ENCODE data around the gene ZNF277. TPM values are rescaled to one million over a fixed set of nuclear protein-coding genes. Genes with fewer than 3 reads are reported as not detected.

ZNF277 gene
- total and polyA plus RNA-seq, 10 of the 15 experiments (the other 5 are each of a cell fraction or from before 2014, with no cell fraction given), result 10.6 to 33.9 (median 22.0) TPM

DNA sequence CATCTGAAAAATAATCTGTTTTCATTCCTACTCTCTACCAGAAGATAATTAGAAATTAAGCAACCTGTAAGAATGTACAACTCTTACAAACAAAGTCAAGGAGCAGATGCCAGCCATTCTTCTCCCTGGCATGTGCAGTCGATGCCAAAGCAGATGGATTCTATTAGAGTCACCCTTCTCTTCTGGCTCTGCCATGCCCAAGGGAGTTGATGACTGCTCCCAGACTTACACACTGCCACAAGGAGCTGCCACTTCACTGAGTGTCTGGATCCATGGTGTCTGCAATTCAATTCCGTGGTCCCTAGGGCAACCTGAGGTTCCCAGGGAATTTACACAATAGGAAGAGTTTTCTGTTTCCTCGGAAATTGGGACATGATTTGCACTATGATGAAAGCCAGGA is 154.7 kb downstream of the ZNF277 start:
- no peak for DNase-seq (ENCODE audit: low read depth, low spot score)
- 11% methylated on average over 3 of the region's 3 CpGs for whole genome bisulfite sequencing (ENCODE audit: insufficient coverage, insufficient replicate concordance, low lambda C conversion rate, missing lambda C conversion rate)
- H2AFZ ChIP-seq (ENCODE audit: control insufficient read depth, low read depth, low read length), result no peak overlapping the region
- ChIA-PET SMC1A (ENCODE audit: uncharacterized antibody, unreplicated experiment) (no interaction called here), RAD21 (ENCODE audit: unreplicated experiment) (no interaction called here), POLR2A (no interaction called here), CTCF (no interaction called here)
- peaks cover 0 to 3% of the 10 kb centered on the region in 2 experiments; a peak in 1 of 4 replicates for H3K27me3 ChIP-seq (replicated peaks in 1 of 2; ENCODE audit: control insufficient read depth in 2 of 2, insufficient read depth in 2 of 2, low read length in 1 of 2)
- H3K4me2 ChIP-seq (ENCODE audit: control insufficient read depth, insufficient read depth), result no peak overlapping the region
- in situ Hi-C loops (cut with MboI), result no loop called here
- intact Hi-C loops (cut with micrococcal nuclease; ENCODE audit: unreplicated experiment), result no loop called here
- ATAC-seq, result no peak
- no peak for FAIRE-seq
- no peaks in the 10 kb centered on the region for H3K9me3 ChIP-seq (replicated peaks; ENCODE audit: control insufficient read depth, insufficient read depth, low read length)
- no peak overlapping the region for H3K27ac ChIP-seq (ENCODE audit: control insufficient read depth, insufficient read depth)
- H3K4me3 ChIP-seq, result no peak overlapping the region
- H3K79me2 ChIP-seq (ENCODE audit: control insufficient read depth, insufficient read depth, low read length), result no peaks in the 10 kb centered on the region
- H3K36me3 ChIP-seq (ENCODE audit: control insufficient read depth in 2 of 2, insufficient read depth in 2 of 2, low read length in 1 of 2), result no peaks in the 10 kb centered on the region
- TF ChIP-seq CEBPB (IDR thresholded peaks at IDR 0.05; ENCODE audit: borderline replicate concordance in 1 of 2, low read depth in 2 of 2, low read length in 2 of 2) (no peak), SUZ12 (IDR thresholded peaks at IDR 0.05; ENCODE audit: unreplicated experiment) (no peak), SUPT20H (IDR thresholded peaks at IDR 0.05; ENCODE audit: borderline replicate concordance, control insufficient read depth, low read depth, low read length) (no peak), CHD4 (IDR thresholded peaks at IDR 0.05) (no peak), SREBF2 (IDR thresholded peaks at IDR 0.05; ENCODE audit: low read length) (no peak), IRF5 (IDR thresholded peaks at IDR 0.05; ENCODE audit: borderline replicate concordance) (no peak), TARDBP (IDR thresholded peaks at IDR 0.05; ENCODE audit: borderline replicate concordance) (no peak), WRNIP1 (IDR thresholded peaks at IDR 0.05; ENCODE audit: borderline replicate concordance, low read depth, low read length) (no peak), POLR2AphosphoS5 (IDR thresholded peaks at IDR 0.05; ENCODE audit: low read length) (no peak), MYB (IDR thresholded peaks at IDR 0.05; ENCODE audit: borderline replicate concordance, low read depth, low read length) (no peak), MXI1 (IDR thresholded peaks at IDR 0.05; ENCODE audit: low read depth, low read length) (no peak)
- TF ChIP-seq, protein P1, sequence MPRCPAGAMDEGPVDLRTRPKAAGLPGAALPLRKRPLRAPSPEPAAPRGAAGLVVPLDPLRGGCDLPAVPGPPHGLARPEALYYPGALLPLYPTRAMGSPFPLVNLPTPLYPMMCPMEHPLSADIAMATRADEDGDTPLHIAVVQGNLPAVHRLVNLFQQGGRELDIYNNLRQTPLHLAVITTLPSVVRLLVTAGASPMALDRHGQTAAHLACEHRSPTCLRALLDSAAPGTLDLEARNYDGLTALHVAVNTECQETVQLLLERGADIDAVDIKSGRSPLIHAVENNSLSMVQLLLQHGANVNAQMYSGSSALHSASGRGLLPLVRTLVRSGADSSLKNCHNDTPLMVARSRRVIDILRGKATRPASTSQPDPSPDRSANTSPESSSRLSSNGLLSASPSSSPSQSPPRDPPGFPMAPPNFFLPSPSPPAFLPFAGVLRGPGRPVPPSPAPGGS (IDR thresholded peaks at IDR 0.05; ENCODE audit: borderline replicate concordance, insufficient read depth, low read depth, low read length, poor library complexity, severe bottlenecking), result no peak
- TF ChIP-seq, protein P2, sequence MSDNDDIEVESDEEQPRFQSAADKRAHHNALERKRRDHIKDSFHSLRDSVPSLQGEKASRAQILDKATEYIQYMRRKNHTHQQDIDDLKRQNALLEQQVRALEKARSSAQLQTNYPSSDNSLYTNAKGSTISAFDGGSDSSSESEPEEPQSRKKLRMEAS (IDR thresholded peaks at IDR 0.05; ENCODE audit: low read depth, low read length), result no peak
- H3K9ac ChIP-seq (ENCODE audit: control insufficient read depth, insufficient read depth, low read length), result no peak overlapping the region
- H3K4me1 ChIP-seq (ENCODE audit: control insufficient read depth, insufficient read depth, low read length), result no peaks in the 10 kb centered on the region
- no peaks in the 10 kb centered on the region for H4K20me1 ChIP-seq (ENCODE audit: control insufficient read depth, insufficient read depth)
- BruUV-seq (replicated peaks), result no TSS peak
